Neuronal stem cell (in vitro differentiated cells): ENCODE data around the gene REEP5.

ENCODE experiments used
- DNase-seq: peaks from one replicate; pipeline ENCODE4 v3.0.0-alpha.2; 2013; ENCODE audit warnings: low spot score
- H2AFZ ChIP-seq: one replicate; pipeline ENCODE4 v1.6.1; 2013; ENCODE audit warnings: mild to moderate bottlenecking, low read length, inconsistent platforms
- H2AK5ac ChIP-seq: 2 replicates; pipeline ENCODE4 v1.6.1; 2013; ENCODE audit warnings: low read depth, mild to moderate bottlenecking, inconsistent platforms, low read length, moderate library complexity, mixed read lengths
- H2BK120ac ChIP-seq: 2 replicates; pipeline ENCODE4 v1.6.1; 2013; ENCODE audit warnings: low read depth, mild to moderate bottlenecking, inconsistent platforms, low read length, moderate library complexity, mixed read lengths
- H2BK12ac ChIP-seq: one replicate; pipeline ENCODE4 v1.6.1; 2013; ENCODE audit warnings: low read length, inconsistent platforms
- H2BK15ac ChIP-seq: 2 replicates; pipeline ENCODE4 v1.6.1; 2013; ENCODE audit warnings: mild to moderate bottlenecking, low read length, inconsistent platforms, mixed read lengths
- H2BK5ac ChIP-seq: one replicate; pipeline ENCODE4 v1.6.1; 2013; ENCODE audit warnings: inconsistent platforms, mild to moderate bottlenecking, low read length, moderate library complexity
- H3K14ac ChIP-seq: one replicate; pipeline ENCODE4 v1.6.1; 2013; ENCODE audit warnings: low read length, inconsistent platforms
- H3K18ac ChIP-seq: 2 replicates; pipeline ENCODE4 v1.6.1; 2013; ENCODE audit warnings: low read length, inconsistent platforms
- H3K23ac ChIP-seq: 2 replicates; pipeline ENCODE4 v1.6.1; 2013; ENCODE audit warnings: low read depth, mild to moderate bottlenecking, mixed read lengths, low read length, inconsistent platforms; ENCODE audit not compliant: poor library complexity
- H3K27ac ChIP-seq: replicated peaks from 3 replicates; pipeline ENCODE4 v1.5.1; 2013; ENCODE audit warnings: low read length, inconsistent platforms
- H3K27me3 ChIP-seq, 3 experiments: 2 replicates each; pipeline ENCODE4 v1.6.1; 2013; ENCODE audit warnings: low read length in 3 of 3, mild to moderate bottlenecking in 2 of 3, inconsistent platforms in 1 of 3, low read depth in 1 of 3, mixed read lengths in 1 of 3, moderate library complexity in 1 of 3; ENCODE audit not compliant: control insufficient read depth in 3 of 3, insufficient read depth in 3 of 3
- H3K36me3 ChIP-seq, 2 donors: replicated peaks in 1 of 2; 2 replicates each; pipeline ENCODE4 v1.6.1; 2013; ENCODE audit warnings: low read length in 2 of 2; ENCODE audit not compliant: control insufficient read depth in 2 of 2, insufficient read depth in 2 of 2
- H3K4ac ChIP-seq: 2 replicates; pipeline ENCODE4 v1.6.1; 2013; ENCODE audit warnings: inconsistent platforms, mild to moderate bottlenecking, low read length, moderate library complexity
- H3K4me1 ChIP-seq, 2 donors: 1 replicate in 1 of 2; 2 replicates in 1 of 2; pipeline ENCODE4 v1.6.1; 2013; ENCODE audit warnings: low read length in 2 of 2, low read depth in 1 of 2; ENCODE audit not compliant: control insufficient read depth in 2 of 2, insufficient read depth in 1 of 2
- H3K4me2 ChIP-seq: one replicate; pipeline ENCODE4 v1.6.1; 2013; ENCODE audit warnings: mild to moderate bottlenecking, low read length, inconsistent platforms; ENCODE audit not compliant: insufficient read depth, poor library complexity, severe bottlenecking
- H3K4me3 ChIP-seq, 2 donors: 2 replicates each; pipeline ENCODE4 v1.5.1; 2013; ENCODE audit warnings: low read length in 2 of 2, mild to moderate bottlenecking in 2 of 2, inconsistent platforms in 1 of 2, moderate library complexity in 1 of 2
- H3K79me1 ChIP-seq: one replicate; pipeline ENCODE4 v1.6.1; 2013; ENCODE audit warnings: low read depth, mild to moderate bottlenecking, inconsistent platforms, low read length, moderate library complexity
- H3K9ac ChIP-seq: one replicate; pipeline ENCODE4 v1.6.1; 2013; ENCODE audit warnings: mild to moderate bottlenecking, low read depth, low read length, inconsistent platforms; ENCODE audit not compliant: poor library complexity
- H3K9me3 ChIP-seq, 2 donors: replicated peaks in 1 of 2; 2 replicates each; pipeline versions ENCODE3 to v1.6.1; 2013; ENCODE audit warnings: low read length in 2 of 2, mild to moderate bottlenecking in 2 of 2, inconsistent platforms in 1 of 2, low read depth in 1 of 2, mixed read lengths in 1 of 2, moderate library complexity in 1 of 2; ENCODE audit not compliant: control insufficient read depth in 2 of 2, insufficient read depth in 1 of 2
- H4K8ac ChIP-seq: one replicate; pipeline ENCODE4 v1.6.1; 2013; ENCODE audit warnings: low read depth, mild to moderate bottlenecking, inconsistent platforms, low read length, moderate library complexity
- H4K91ac ChIP-seq: one replicate; pipeline ENCODE4 v1.6.1; 2013; ENCODE audit warnings: low read length, low read depth, mild to moderate bottlenecking, inconsistent platforms; ENCODE audit not compliant: poor library complexity
- WGBS, 2 donors: extraction: QIAGEN DNeasy Blood & Tissue Kit; methylation state at CpG; one replicate each; pipeline ENCODE4 v1.1.7; 2013; ENCODE audit warnings: missing lambda C conversion rate in 2 of 2, mixed read lengths in 1 of 2; ENCODE audit not compliant: insufficient read length in 2 of 2, insufficient replicate concordance in 1 of 2; ENCODE audit errors: extremely low coverage in 2 of 2; 5-methylcytosine and 5-hydroxymethylcytosine counted together

REEP5 gene

DNA sequence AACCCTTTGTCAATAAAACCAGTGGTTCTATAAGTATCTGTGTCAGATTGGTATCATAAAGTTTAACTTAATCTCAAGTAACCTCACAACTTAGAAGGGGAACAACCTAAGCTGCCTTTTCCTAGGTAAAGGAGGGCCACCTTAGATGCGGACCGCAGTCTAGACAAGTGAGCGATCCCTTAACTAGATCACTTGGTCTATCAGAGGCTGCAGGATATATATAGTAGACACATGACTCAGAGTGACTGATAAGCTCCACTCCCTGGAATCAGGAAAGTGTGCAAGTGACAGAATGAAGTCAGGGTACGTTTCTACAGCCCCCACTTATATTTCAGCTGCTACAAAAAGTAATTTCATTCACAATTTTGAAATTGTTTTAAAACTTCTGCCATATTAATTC, 7.4 kb downstream of the REEP5 start:
- no peak overlapping the region for H2BK120ac ChIP-seq
- no peak overlapping the region for H2AFZ ChIP-seq
- no peak overlapping the region for H2BK5ac ChIP-seq
- no peak overlapping the region for H3K14ac ChIP-seq
- H3K9me3 ChIP-seq = no peaks in the 10 kb centered on the region
- DNase-seq = no peak
- no peaks in the 10 kb centered on the region for H3K79me1 ChIP-seq
- H4K91ac ChIP-seq = no peak overlapping the region
- H3K4ac ChIP-seq = no peak overlapping the region
- peaks cover 2 to 81% of the 10 kb centered on the region in 2 donors for H3K36me3 ChIP-seq
- H2BK12ac ChIP-seq = no peak overlapping the region
- no peak overlapping the region for H4K8ac ChIP-seq
- H2AK5ac ChIP-seq = no peak overlapping the region
- H3K27ac ChIP-seq = no peak overlapping the region
- no peak overlapping the region for H3K4me3 ChIP-seq
- H3K9ac ChIP-seq = no peak overlapping the region
- H3K4me1 ChIP-seq = no peaks in the 10 kb centered on the region
- no peaks in the 10 kb centered on the region for H3K27me3 ChIP-seq
- H3K23ac ChIP-seq = no peak overlapping the region
- H3K18ac ChIP-seq = no peak overlapping the region
- no peak overlapping the region for H2BK15ac ChIP-seq
- no CpG with 5 or more reads among the region's 4 CpGs for WGBS, 2 donors
- no peak overlapping the region for H3K4me2 ChIP-seq

DNA sequence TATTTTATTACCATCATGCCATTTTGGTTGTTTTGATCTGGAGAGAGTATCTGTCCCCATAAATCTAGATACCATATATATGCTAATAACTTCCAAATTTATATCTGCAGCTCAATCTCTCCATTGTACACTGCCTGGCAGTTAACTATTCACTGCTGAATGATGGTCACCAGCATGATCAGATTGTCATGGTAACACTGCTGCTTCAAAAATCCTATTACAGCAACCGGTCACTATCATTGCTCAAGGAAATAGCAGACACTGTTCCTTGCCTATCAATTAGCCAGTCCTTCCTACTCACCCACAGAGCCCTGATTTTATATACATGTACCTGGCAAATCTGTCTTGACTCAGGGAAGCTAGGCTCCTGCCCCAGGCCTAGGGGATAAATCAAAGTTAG, 11.5 kb downstream of the REEP5 start:
- no peak overlapping the region for H3K9ac ChIP-seq
- WGBS, 2 donors = no CpG with 5 or more reads among the region's 1 CpG
- no peak overlapping the region for H3K18ac ChIP-seq
- H2BK12ac ChIP-seq = no peak overlapping the region
- H3K23ac ChIP-seq = no peak overlapping the region
- no peak overlapping the region for H4K91ac ChIP-seq
- no peak for DNase-seq
- no peaks in the 10 kb centered on the region for H3K79me1 ChIP-seq
- no peak overlapping the region for H2BK5ac ChIP-seq
- H2BK120ac ChIP-seq = no peak overlapping the region
- H2BK15ac ChIP-seq = no peak overlapping the region
- H3K27me3 ChIP-seq = no peaks in the 10 kb centered on the region
- peaks cover 2 to 70% of the 10 kb centered on the region in 2 donors for H3K36me3 ChIP-seq
- no peaks in the 10 kb centered on the region for H3K4me1 ChIP-seq
- no peak overlapping the region for H3K27ac ChIP-seq
- no peak overlapping the region for H3K4ac ChIP-seq
- no peak overlapping the region for H3K14ac ChIP-seq
- H3K9me3 ChIP-seq = no peaks in the 10 kb centered on the region
- H3K4me3 ChIP-seq = no peak overlapping the region
- H3K4me2 ChIP-seq = no peak overlapping the region
- no peak overlapping the region for H2AK5ac ChIP-seq
- no peak overlapping the region for H2AFZ ChIP-seq
- H4K8ac ChIP-seq = no peak overlapping the region

DNA sequence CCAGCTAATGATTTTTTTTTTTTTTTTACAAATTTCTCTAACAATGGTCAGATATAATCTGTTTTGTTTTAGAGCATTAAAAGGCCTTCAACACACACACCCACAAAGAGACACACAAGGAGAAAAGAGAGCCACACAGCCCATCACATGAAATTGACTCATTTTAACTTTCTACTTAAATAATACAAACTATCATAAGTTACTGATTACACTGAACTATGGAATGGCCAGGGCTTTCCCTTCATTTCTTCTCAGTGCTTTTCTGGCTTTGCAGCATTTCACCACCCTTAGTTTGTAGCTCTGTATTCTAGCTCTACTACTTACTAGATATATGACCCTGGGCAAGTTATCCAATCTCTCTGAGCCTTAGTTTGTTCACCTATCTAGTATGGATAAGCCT, 13.2 kb downstream of the REEP5 start:
- no peaks in the 10 kb centered on the region for H3K4me1 ChIP-seq
- no peak overlapping the region for H2AK5ac ChIP-seq
- no peaks in the 10 kb centered on the region for H3K27me3 ChIP-seq
- H4K91ac ChIP-seq = no peak overlapping the region
- H2BK120ac ChIP-seq = no peak overlapping the region
- H3K9ac ChIP-seq = no peak overlapping the region
- H3K18ac ChIP-seq = no peak overlapping the region
- no peak overlapping the region for H2BK5ac ChIP-seq
- H2AFZ ChIP-seq = no peak overlapping the region
- H3K4me3 ChIP-seq = no peak overlapping the region
- no peak overlapping the region for H4K8ac ChIP-seq
- H3K23ac ChIP-seq = no peak overlapping the region
- H3K14ac ChIP-seq = no peak overlapping the region
- peaks cover 2 to 53% of the 10 kb centered on the region in 2 donors for H3K36me3 ChIP-seq
- no peak overlapping the region for H2BK12ac ChIP-seq
- no peak overlapping the region for H3K27ac ChIP-seq
- no peak for DNase-seq
- no peak overlapping the region for H3K4ac ChIP-seq
- H3K4me2 ChIP-seq = no peak overlapping the region
- no peak overlapping the region for H2BK15ac ChIP-seq
- no peaks in the 10 kb centered on the region for H3K79me1 ChIP-seq
- H3K9me3 ChIP-seq = no peaks in the 10 kb centered on the region

GRCh38 chr5:112907166-112907631, 14.8 kb downstream of the REEP5 start:
- no CpG with 5 or more reads among the region's 4 CpGs for WGBS, 2 donors

More at GRCh38 chr5:112907166-112907631, 14.8 kb downstream of the REEP5 start:
- Histone ChIP-seq H3K4me1 (no peaks in the 10 kb centered on the region), H3K27me3 (no peaks in the 10 kb centered on the region), H3K27ac (no peak overlapping the region), H2AK5ac (no peak overlapping the region), H3K9me3 (no peaks in the 10 kb centered on the region), H3K9ac (no peak overlapping the region), H3K4me2 (no peak overlapping the region), H3K23ac (no peak overlapping the region), H4K8ac (no peak overlapping the region), H3K18ac (no peak overlapping the region), H4K91ac (no peak overlapping the region), H2AFZ (no peak overlapping the region), H3K79me1 (no peaks in the 10 kb centered on the region), H3K4me3 (no peak overlapping the region), H2BK120ac (no peak overlapping the region), H3K14ac (no peak overlapping the region), H3K36me3 (peaks cover 2 to 48% of the 10 kb centered on the region in 2 donors), H2BK15ac (no peak overlapping the region), H2BK5ac (no peak overlapping the region), H2BK12ac (no peak overlapping the region), H3K4ac (no peak overlapping the region)
- DNase-seq = no peak
